Measurements from ENCODE around the gene NEU4.

DNA sequence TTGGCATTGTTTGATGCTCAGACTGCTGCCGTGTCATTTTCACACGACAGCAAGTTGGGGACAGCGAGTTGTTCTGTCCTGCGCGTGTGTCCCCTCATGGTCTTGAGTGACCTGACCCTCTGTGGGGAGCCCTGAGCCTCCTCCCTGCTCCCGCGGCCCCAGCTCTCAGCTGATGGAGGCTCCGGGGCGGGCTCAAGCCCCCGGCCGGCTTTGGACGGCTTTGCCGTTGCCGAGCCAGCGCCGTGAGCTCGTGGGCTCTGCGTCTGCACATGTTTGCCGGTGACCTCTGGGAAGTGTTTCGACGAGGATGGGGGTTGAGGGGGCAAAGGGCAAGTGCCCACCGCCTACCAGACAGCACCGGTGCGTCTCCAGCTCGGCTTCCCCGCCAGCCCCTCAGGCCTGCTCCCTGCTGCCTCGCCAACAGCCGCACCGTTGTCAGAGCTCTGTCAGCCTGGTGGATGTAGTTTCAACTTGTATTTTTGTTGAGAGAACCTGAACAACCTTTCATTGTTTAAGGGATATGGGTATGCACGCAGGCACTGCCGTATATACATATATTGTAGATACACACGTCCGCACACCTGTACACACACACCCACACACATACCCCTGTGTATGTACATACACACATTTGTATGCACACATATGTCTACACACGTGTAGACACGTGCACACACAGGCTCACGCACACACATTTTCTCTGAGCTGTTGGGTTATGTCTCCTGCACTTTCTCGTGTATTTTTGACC lies 36.0 kb downstream of the NEU4 start:
- TF ChIP-seq POLR2A (IDR thresholded peaks at IDR 0.05): no peak
- TF ChIP-seq, protein P1, sequence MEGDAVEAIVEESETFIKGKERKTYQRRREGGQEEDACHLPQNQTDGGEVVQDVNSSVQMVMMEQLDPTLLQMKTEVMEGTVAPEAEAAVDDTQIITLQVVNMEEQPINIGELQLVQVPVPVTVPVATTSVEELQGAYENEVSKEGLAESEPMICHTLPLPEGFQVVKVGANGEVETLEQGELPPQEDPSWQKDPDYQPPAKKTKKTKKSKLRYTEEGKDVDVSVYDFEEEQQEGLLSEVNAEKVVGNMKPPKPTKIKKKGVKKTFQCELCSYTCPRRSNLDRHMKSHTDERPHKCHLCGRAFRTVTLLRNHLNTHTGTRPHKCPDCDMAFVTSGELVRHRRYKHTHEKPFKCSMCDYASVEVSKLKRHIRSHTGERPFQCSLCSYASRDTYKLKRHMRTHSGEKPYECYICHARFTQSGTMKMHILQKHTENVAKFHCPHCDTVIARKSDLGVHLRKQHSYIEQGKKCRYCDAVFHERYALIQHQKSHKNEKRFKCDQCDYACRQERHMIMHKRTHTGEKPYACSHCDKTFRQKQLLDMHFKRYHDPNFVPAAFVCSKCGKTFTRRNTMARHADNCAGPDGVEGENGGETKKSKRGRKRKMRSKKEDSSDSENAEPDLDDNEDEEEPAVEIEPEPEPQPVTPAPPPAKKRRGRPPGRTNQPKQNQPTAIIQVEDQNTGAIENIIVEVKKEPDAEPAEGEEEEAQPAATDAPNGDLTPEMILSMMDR (IDR thresholded peaks at IDR 0.05): no peak
